ENCODE measurements around the gene TRIP12. TPM values are rescaled to one million over a fixed set of nuclear protein-coding genes. Genes with fewer than 3 reads are reported as not detected.

TRIP12 gene
- total and polyA plus RNA-seq, 2 of the 13 experiments (the other 11 are each of a cell fraction or from before 2014, with no cell fraction given): 72.1 to 153 TPM

DNA sequence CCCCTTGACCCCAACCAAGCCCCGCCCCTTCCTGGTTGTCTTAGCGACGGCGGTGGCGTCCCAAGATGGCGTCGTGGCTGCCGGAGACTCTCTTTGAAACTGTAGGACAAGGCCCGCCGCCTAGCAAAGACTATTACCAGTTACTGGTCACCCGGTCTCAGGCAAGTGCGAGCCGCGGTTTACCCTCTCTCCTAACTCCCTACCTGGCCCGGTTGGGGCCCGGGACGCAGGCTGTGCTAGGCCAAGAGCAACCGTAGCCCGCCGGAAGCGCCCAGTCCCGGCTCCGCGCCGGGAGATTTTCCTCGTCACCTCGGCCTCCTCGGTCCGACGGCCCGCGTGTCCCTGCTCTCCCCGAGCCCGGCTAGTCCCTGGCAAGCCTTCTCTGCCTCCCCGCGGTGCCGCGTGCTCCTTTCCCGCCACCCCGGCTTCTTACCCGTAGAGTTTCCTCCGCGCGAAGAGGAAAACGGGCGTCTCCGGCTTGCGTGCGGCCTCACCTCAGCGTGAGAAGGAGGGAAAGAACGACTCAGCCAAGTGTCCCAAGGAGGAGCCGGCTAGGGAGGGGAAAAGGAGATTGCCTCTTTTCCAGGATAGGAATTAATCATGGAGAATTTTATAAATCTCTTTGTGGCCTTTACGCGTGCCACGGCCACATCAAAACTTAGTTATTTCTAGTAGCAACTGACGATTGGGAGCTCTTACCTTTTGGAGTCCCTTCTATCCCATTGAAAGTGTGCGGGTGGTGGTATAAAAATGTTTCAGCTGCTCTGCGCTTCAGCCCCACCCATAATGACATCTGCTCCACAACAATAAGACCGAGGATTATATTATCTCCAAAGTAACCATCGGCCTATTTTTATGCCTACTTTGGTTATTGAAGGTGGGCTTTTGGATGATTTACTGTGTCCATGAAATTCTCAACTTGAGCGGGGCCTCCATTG lies 909 bp upstream of the TRIP12 start, which contains the start of gene FBXO36 (continued):
- TF ChIP-seq, protein P1, sequence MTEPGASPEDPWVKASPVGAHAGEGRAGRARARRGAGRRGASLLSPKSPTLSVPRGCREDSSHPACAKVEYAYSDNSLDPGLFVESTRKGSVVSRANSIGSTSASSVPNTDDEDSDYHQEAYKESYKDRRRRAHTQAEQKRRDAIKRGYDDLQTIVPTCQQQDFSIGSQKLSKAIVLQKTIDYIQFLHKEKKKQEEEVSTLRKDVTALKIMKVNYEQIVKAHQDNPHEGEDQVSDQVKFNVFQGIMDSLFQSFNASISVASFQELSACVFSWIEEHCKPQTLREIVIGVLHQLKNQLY (CRISPR knock-in tag; IDR thresholded peaks at IDR 0.05): 0 out of 2 replicates have a peak, but pooled peaks have one; percentile 23
- TF ChIP-seq ZNF256 (CRISPR knock-in tag; conservative IDR thresholded peaks at IDR 0.05) (peak; percentile 63; the same call in 1 of the 2 replicates), HNRNPLL (IDR thresholded peaks at IDR 0.05; ENCODE audit: low read depth, low read length, poor library complexity, severe bottlenecking) (peak; percentile 53), ZNF772 (CRISPR knock-in tag; IDR thresholded peaks at IDR 0.05) (peak; percentile 31; the same call in 1 of the 2 replicates), KDM6A (CRISPR knock-in tag; IDR thresholded peaks at IDR 0.05; ENCODE audit: low read depth) (no peak), ZNF337 (CRISPR knock-in tag; IDR thresholded peaks at IDR 0.05; ENCODE audit: borderline replicate concordance, low read depth) (0 out of 2 replicates have a peak, but pooled peaks have one; percentile 38), U2AF2 (IDR thresholded peaks at IDR 0.05; ENCODE audit: low read depth, low read length) (peak; percentile 92; the same call in 1 of the 2 replicates), FOXO1 (CRISPR knock-in tag; IDR thresholded peaks at IDR 0.05) (0 out of 2 replicates have a peak, but pooled peaks have one; percentile 33), ZNF557 (CRISPR knock-in tag; IDR thresholded peaks at IDR 0.05) (no peak), ZBTB39 (CRISPR knock-in tag; IDR thresholded peaks at IDR 0.05) (no peak), GATAD1 (CRISPR knock-in tag; IDR thresholded peaks at IDR 0.05) (peak; percentile 80), ZNF12 (CRISPR knock-in tag; IDR thresholded peaks at IDR 0.05) (peak; percentile 41; the same call in 1 of the 2 replicates), SRSF1 (optimal IDR thresholded peaks at IDR 0.05; ENCODE audit: low read depth, low read length) (no peak), ZNF570 (CRISPR knock-in tag; IDR thresholded peaks at IDR 0.05; ENCODE audit: borderline replicate concordance) (no peak; the same call in 1 of the 2 replicates), MED8 (CRISPR knock-in tag; IDR thresholded peaks at IDR 0.05; ENCODE audit: insufficient replicate concordance) (no peak), KMT2A (CRISPR knock-in tag; IDR thresholded peaks at IDR 0.05) (peak; percentile 81), ZFP90 (CRISPR knock-in tag; IDR thresholded peaks at IDR 0.05; ENCODE audit: borderline replicate concordance) (no peak; the same call in 1 of the 2 replicates), ZNF234 (CRISPR knock-in tag; conservative IDR thresholded peaks at IDR 0.05) (no peak), NCOR1 (IDR thresholded peaks at IDR 0.05; ENCODE audit: borderline replicate concordance, low read length) (no peak), LCORL (IDR thresholded peaks at IDR 0.05) (no peak), LCORL (CRISPR knock-in tag; IDR thresholded peaks at IDR 0.05) (peak; percentile 26; the same call in 1 of the 2 replicates), ZNF224 (CRISPR knock-in tag; IDR thresholded peaks at IDR 0.05) (0 out of 2 replicates have a peak, but pooled peaks have one; percentile 67)
- TF ChIP-seq, protein P2, sequence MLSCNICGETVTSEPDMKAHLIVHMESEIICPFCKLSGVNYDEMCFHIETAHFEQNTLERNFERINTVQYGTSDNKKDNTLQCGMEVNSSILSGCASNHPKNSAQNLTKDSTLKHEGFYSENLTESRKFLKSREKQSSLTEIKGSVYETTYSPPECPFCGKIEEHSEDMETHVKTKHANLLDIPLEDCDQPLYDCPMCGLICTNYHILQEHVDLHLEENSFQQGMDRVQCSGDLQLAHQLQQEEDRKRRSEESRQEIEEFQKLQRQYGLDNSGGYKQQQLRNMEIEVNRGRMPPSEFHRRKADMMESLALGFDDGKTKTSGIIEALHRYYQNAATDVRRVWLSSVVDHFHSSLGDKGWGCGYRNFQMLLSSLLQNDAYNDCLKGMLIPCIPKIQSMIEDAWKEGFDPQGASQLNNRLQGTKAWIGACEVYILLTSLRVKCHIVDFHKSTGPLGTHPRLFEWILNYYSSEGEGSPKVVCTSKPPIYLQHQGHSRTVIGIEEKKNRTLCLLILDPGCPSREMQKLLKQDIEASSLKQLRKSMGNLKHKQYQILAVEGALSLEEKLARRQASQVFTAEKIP (CRISPR knock-in tag; IDR thresholded peaks at IDR 0.05; ENCODE audit: borderline replicate concordance): no peak
